H54 (cell line): Measurements from ENCODE around the gene GORASP1.

Experiments
- DNase-seq: peaks from one replicate; pipeline ENCODE4 v3.0.0; 2011; ENCODE audit warnings: low spot score, mixed read lengths; ENCODE audit not compliant: insufficient read length
- FAIRE-seq: peaks from 3 replicates; lab custom pipeline; 2011; peaks lifted over from hg19 to GRCh38; lab: Jason Lieb, UNC
- POLR2A ChIP-seq: IDR thresholded peaks from 2 replicates; pipeline ENCODE4 v1.6.1; 2011; ENCODE audit warnings: low read depth, mild to moderate bottlenecking, low read length

The GORASP1 gene

GRCh38 chr3:39107388-39108199 is at the start of gene GORASP1, which contains the start of gene TTC21A:
Gene GORASP1, minus strand, starts transcription at chr3:39107627. Its CDS starts 86 bp downstream, at chr3:39107541.
Gene TTC21A, plus strand, starts transcription at chr3:39107680. Its CDS starts 158 bp downstream, at chr3:39107838.
- DNase-seq (peak; percentile 89), FAIRE-seq (no peak)
- TF ChIP-seq POLR2A = peak; percentile 71; the same call in 1 of the 2 replicates

GRCh38 chr3:39156421-39156820 is 49.0 kb upstream of the GORASP1 start:
- TF ChIP-seq POLR2A = no peak
- FAIRE-seq = no peak
- no peak for DNase-seq

- no peak for TF ChIP-seq POLR2A
- FAIRE-seq = no peak
Observed at GRCh38 chr3:39154280-39155021, 47.0 kb upstream of the GORASP1 start.

GRCh38 chr3:39153977-39154279 is 46.5 kb upstream of the GORASP1 start:
- DNase-seq = no peak
- no peak for FAIRE-seq
- no peak for TF ChIP-seq POLR2A

More at GRCh38 chr3:39154280-39155021, 47.0 kb upstream of the GORASP1 start:
- peak; percentile 33 for DNase-seq

GRCh38 chr3:39150803-39151631 is 43.6 kb upstream of the GORASP1 start:
- TF ChIP-seq POLR2A = 0 out of 2 replicates have a peak, but pooled peaks have one; percentile 23
- DNase-seq = peak; percentile 67
- FAIRE-seq = no peak

- DNase-seq = no peak
- no peak for FAIRE-seq
- TF ChIP-seq POLR2A = no peak
Observed at GRCh38 chr3:39150148-39150802, 42.8 kb upstream of the GORASP1 start.

- FAIRE-seq (no peak), DNase-seq (no peak)
- 0 out of 2 replicates have a peak, but pooled peaks have one; percentile 9 for TF ChIP-seq POLR2A
Observed at GRCh38 chr3:39149498-39150147, 42.2 kb upstream of the GORASP1 start.

GRCh38 chr3:39149059-39149455 is 41.6 kb upstream of the GORASP1 start:
- FAIRE-seq = no peak
- DNase-seq = no peak
- no peak for TF ChIP-seq POLR2A

- TF ChIP-seq POLR2A = no peak
- FAIRE-seq (no peak), DNase-seq (no peak)
Observed at GRCh38 chr3:39148435-39149058, 41.1 kb upstream of the GORASP1 start.

GRCh38 chr3:39147711-39148434 is 40.4 kb upstream of the GORASP1 start:
- no peak for DNase-seq
- no peak for TF ChIP-seq POLR2A
- FAIRE-seq = no peak

GRCh38 chr3:39146611-39147591 is 39.5 kb upstream of the GORASP1 start:
- DNase-seq (peak; percentile 84), FAIRE-seq (peak; percentile 55)
- 0 out of 2 replicates have a peak, but pooled peaks have one; percentile 17 for TF ChIP-seq POLR2A
